Body of pancreas (tissue), 4 donors: ENCODE results near the gene GALNT16. TPM values are rescaled to one million over a fixed set of nuclear protein-coding genes. Genes with fewer than 3 reads are reported as not detected.

ENCODE experiments used
- ATAC-seq: fragments of 150-250 bp; one replicate; pipeline ENCODE4 v1.9.1; 2016
- DNase-seq, 4 donors: peaks; one replicate each; pipeline ENCODE4 v3.0.0-alpha.2; 2019
- H3K27ac ChIP-seq, 4 donors: fragments of 200-600 bp; sonication (generic); 1 replicate in 3 of 4; 2 replicates in 1 of 4; pipeline versions ENCODE4 v1.5.1 to v1.6.1; 2016 to 2019; ENCODE audit warnings: mild to moderate bottlenecking in 1 of 4, mixed read lengths in 1 of 4, moderate library complexity in 1 of 4
- H3K27me3 ChIP-seq, 2 donors: fragments of 200-600 bp; sonication (generic); one replicate each; pipeline ENCODE4 v1.6.0; 2016; ENCODE audit warnings: mild to moderate bottlenecking in 1 of 2
- H3K36me3 ChIP-seq, 2 donors: fragments of 200-600 bp; sonication (generic); replicated peaks in 1 of 2; 2 replicates each; pipeline ENCODE4 v1.5.1; 2016; ENCODE audit warnings: low read depth in 2 of 2; ENCODE audit not compliant: insufficient read depth in 1 of 2
- H3K4me1 ChIP-seq: fragments of 200-600 bp; sonication (generic); one replicate; pipeline ENCODE4 v1.6.0; 2016
- H3K4me3 ChIP-seq, 2 donors: fragments of 200-600 bp; sonication (generic); 1 replicate in 1 of 2; 2 replicates in 1 of 2; pipeline ENCODE4 v1.5.1; 2016 to 2019
- H3K9me3 ChIP-seq, 3 donors: fragments of 200-600 bp; sonication (generic); 1 replicate in 2 of 3; 2 replicates in 1 of 3; pipeline ENCODE4 v1.5.1; 2016
- POLR2A ChIP-seq, 3 donors: fragments of 450-650 bp; IDR thresholded peaks; one replicate each; pipeline ENCODE4 v1.6.1; 2016; ENCODE audit warnings: antibody characterized with exemption in 3 of 3, mild to moderate bottlenecking in 2 of 3
- WGBS, 2 donors: methylation state at CpG; one replicate each; pipeline ENCODE4 v1.1.5; 2017; 5-methylcytosine and 5-hydroxymethylcytosine counted together
- intact Hi-C: fragments of 100-400 bp; cut with DNase I; formaldehyde crosslinking; loops from one replicate; pipeline ENCODE4 v1.15.1; 2023
- total RNA-seq, 2 donors: library from RNA; depleted of rRNA; stranded (reverse); fragments of >200 nt; gene quantifications; one replicate each; pipeline ENCODE4 v1.1.0, GENCODE V29; 2016
- TF ChIP-seq, protein P1 (sequence below), 7 experiments: fragments of 450-650 bp in 4 of 7; fragments of 200-600 bp in 3 of 7; sonication (generic) in 3 of 7; IDR thresholded peaks; one replicate each; pipeline ENCODE4 v1.5.1; 2016 to 2019; ENCODE audit warnings: antibody characterized with exemption in 7 of 7

The GALNT16 gene
- total RNA-seq, 2 donors from 2014 or later: 1.3 to 5.6 TPM

- H3K27ac ChIP-seq: peak overlapping the region in 2 of 4 donors; percentile 20 to 50
- H3K36me3 ChIP-seq: no peaks in the 10 kb centered on the region
- H3K4me1 ChIP-seq: peaks cover 19% of the 10 kb centered on the region
- H3K4me3 ChIP-seq: no peak overlapping the region
- intact Hi-C loops: no loop called here
- no peaks in the 10 kb centered on the region for H3K9me3 ChIP-seq
- ATAC-seq: peak; percentile 89
- TF ChIP-seq, protein P1, sequence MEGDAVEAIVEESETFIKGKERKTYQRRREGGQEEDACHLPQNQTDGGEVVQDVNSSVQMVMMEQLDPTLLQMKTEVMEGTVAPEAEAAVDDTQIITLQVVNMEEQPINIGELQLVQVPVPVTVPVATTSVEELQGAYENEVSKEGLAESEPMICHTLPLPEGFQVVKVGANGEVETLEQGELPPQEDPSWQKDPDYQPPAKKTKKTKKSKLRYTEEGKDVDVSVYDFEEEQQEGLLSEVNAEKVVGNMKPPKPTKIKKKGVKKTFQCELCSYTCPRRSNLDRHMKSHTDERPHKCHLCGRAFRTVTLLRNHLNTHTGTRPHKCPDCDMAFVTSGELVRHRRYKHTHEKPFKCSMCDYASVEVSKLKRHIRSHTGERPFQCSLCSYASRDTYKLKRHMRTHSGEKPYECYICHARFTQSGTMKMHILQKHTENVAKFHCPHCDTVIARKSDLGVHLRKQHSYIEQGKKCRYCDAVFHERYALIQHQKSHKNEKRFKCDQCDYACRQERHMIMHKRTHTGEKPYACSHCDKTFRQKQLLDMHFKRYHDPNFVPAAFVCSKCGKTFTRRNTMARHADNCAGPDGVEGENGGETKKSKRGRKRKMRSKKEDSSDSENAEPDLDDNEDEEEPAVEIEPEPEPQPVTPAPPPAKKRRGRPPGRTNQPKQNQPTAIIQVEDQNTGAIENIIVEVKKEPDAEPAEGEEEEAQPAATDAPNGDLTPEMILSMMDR (IDR thresholded peaks at IDR 0.05): no peak
- TF ChIP-seq POLR2A (IDR thresholded peaks at IDR 0.05): no peak
- WGBS, 2 donors: 19 to 29% methylated on average over 8 of the region's 8 CpGs
- DNase-seq: peak; percentile 62 to 85 (median 70)
- H3K27me3 ChIP-seq: no peaks in the 10 kb centered on the region
Measured at GRCh38 chr14:69342928-69343525, 83.1 kb downstream of the GALNT16 start.

DNA sequence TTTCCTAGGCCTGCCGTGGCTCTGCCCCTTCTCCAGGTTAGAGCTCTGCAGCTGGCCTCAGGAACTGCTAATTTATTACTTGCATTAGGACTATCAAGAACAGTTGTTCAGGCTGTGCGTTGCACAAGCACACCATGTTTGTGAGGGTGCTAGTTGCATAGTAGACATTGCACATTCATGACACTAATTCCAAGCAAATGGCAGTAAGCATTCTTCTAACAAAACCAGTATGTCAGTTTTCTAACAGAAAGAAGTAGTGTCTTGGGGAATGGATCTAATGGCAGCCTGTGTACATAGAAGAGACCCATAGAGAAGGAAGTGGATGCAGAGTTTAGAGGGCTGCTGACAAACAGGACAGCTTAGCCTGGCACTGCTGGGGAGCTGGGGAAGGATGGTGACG lies 84.2 kb downstream of the GALNT16 start:
- H3K9me3 ChIP-seq: no peaks in the 10 kb centered on the region
- WGBS, 2 donors: 81 to 89% methylated on average over 2 to 3 of the region's 3 CpGs

GRCh38 chr14:69345402-69345801 lies 85.4 kb downstream of the GALNT16 start:
- no peaks in the 10 kb centered on the region for H3K9me3 ChIP-seq
- ATAC-seq (no peak), DNase-seq (no peak)
- peaks cover 19% of the 10 kb centered on the region for H3K4me1 ChIP-seq
- no peak overlapping the region for H3K27ac ChIP-seq
- no peaks in the 10 kb centered on the region for H3K36me3 ChIP-seq
- intact Hi-C loops: no loop called here
- TF ChIP-seq, protein P1 (IDR thresholded peaks at IDR 0.05): no peak
- no peak for TF ChIP-seq POLR2A (IDR thresholded peaks at IDR 0.05)
- 50 to 55% methylated on average over 4 of the region's 4 CpGs for WGBS, 2 donors
- H3K27me3 ChIP-seq: no peaks in the 10 kb centered on the region
- H3K4me3 ChIP-seq: no peak overlapping the region

More for the DNA sequence above, 84.2 kb downstream of the GALNT16 start:
- ATAC-seq: no peak
- DNase-seq: no peak
- H3K36me3 ChIP-seq: no peaks in the 10 kb centered on the region
- intact Hi-C loops: no loop called here
- H3K27ac ChIP-seq: no peak overlapping the region
- peaks cover 19% of the 10 kb centered on the region for H3K4me1 ChIP-seq
- H3K27me3 ChIP-seq: no peaks in the 10 kb centered on the region
- H3K4me3 ChIP-seq: no peak overlapping the region
- no peak for TF ChIP-seq POLR2A (IDR thresholded peaks at IDR 0.05)
- TF ChIP-seq, protein P1 (IDR thresholded peaks at IDR 0.05): no peak

DNA sequence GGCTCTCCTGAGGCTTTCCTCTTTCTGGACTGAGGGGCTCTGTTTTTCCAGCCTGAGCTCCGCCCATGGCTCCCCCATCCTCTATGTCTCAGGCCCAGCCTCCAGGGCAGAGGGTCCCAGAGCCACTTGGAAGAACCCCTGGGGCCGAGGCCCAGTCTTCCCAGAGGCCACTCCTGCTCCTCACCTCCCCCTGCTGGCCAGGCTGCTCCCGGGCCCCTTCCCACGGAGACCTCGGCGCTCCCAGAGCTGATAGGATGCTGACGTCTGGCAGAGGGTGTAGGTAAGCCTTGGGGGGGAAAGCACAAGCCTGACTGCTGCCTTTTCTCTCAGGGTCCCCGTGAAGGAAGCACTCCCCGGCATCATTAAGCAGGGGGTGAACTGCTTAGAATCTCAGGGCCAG lies 86.8 kb downstream of the GALNT16 start:
- H3K27me3 ChIP-seq: no peaks in the 10 kb centered on the region
- ATAC-seq: no peak
- no peak overlapping the region for H3K27ac ChIP-seq
- no peak overlapping the region for H3K4me3 ChIP-seq
- intact Hi-C loops: no loop called here
- peaks cover 19% of the 10 kb centered on the region for H3K4me1 ChIP-seq
- no peak for TF ChIP-seq POLR2A (IDR thresholded peaks at IDR 0.05)
- TF ChIP-seq, protein P1 (IDR thresholded peaks at IDR 0.05): peak; percentile 27 to 48 (median 34)
- WGBS, 2 donors: 24 to 37% methylated on average over 3 to 9 of the region's 9 CpGs
- DNase-seq: peak; percentile 18 to 47 (median 33)
- H3K9me3 ChIP-seq: no peaks in the 10 kb centered on the region
- H3K36me3 ChIP-seq: no peaks in the 10 kb centered on the region
